Sigmoid colon (tissue), 7 donors: ENCODE data around the gene NEK6. TPM values are rescaled to one million over a fixed set of nuclear protein-coding genes. Genes with fewer than 3 reads are reported as not detected.

Experiments used
- DNase-seq: peaks from one replicate; pipeline ENCODE4 v3.0.0-alpha.2; 2019
- H3K27ac ChIP-seq, 4 donors: fragments of 200-600 bp; sonication (generic); one replicate each; pipeline ENCODE4 v1.5.1; 2016 to 2019; ENCODE audit warnings: mild to moderate bottlenecking in 1 of 4
- H3K27me3 ChIP-seq, 3 donors: fragments of 200-600 bp; sonication (generic); one replicate each; pipeline ENCODE4 v1.5.1; 2019; ENCODE audit warnings: mild to moderate bottlenecking in 1 of 3
- H3K36me3 ChIP-seq, 4 donors: fragments of 200-600 bp; sonication (generic); one replicate each; pipeline ENCODE4 v1.5.1; 2016 to 2019
- H3K4me1 ChIP-seq, 4 donors: fragments of 200-600 bp; sonication (generic); one replicate each; pipeline ENCODE4 v1.5.1; 2017 to 2019
- H3K4me3 ChIP-seq, 4 donors: fragments of 200-600 bp; sonication (generic); one replicate each; pipeline ENCODE4 v1.5.1; 2017 to 2019; ENCODE audit warnings: mild to moderate bottlenecking in 2 of 4, moderate library complexity in 1 of 4
- H3K9me3 ChIP-seq, 4 donors: fragments of 200-600 bp in 3 of 4; sonication (generic) in 3 of 4; one replicate each; pipeline versions ENCODE4 v1.5.1 to v1.6.1; 2013 to 2019
- EP300 ChIP-seq, 4 donors: sonication (generic); formaldehyde crosslinking; IDR thresholded peaks; one replicate each; pipeline ENCODE4 v1.6.1; 2017; ENCODE audit warnings: antibody characterized with exemption in 4 of 4
- POLR2A ChIP-seq, 2 donors: fragments of 450-650 bp; IDR thresholded peaks; one replicate each; pipeline ENCODE4 v1.6.1; 2016; ENCODE audit warnings: antibody characterized with exemption in 2 of 2, mild to moderate bottlenecking in 2 of 2, moderate library complexity in 2 of 2
- POLR2AphosphoS5 ChIP-seq, 4 donors: sonication (generic); formaldehyde crosslinking; IDR thresholded peaks; one replicate each; pipeline ENCODE4 v1.6.1; 2017; ENCODE audit warnings: antibody characterized with exemption in 4 of 4
- WGBS, 2 donors: extraction: QIAGEN DNeasy Blood & Tissue Kit; methylation state at CpG; one replicate each; pipeline ENCODE4 v1.1.7; 2013; 5-methylcytosine and 5-hydroxymethylcytosine counted together
- intact Hi-C: fragments of 100-400 bp; cut with DNase I; formaldehyde crosslinking; loops from one replicate; pipeline ENCODE4 v1.15.1; 2023
- polyA plus RNA-seq, 3 donors: library from polyadenylated mRNA; stranded (reverse); fragments of 200-250 nt; gene quantifications; one replicate each; pipeline ENCODE4 v1.2.3, GENCODE V29; 2013
- total RNA-seq, 4 donors: library from RNA; depleted of rRNA; stranded (reverse); fragments of >200 nt; gene quantifications; one replicate each; pipeline ENCODE4 v1.1.0, GENCODE V29; 2016
- TF ChIP-seq, protein P1 (sequence below), 4 experiments: fragments of 450-650 bp in 3 of 4; fragments of 200-600 bp in 1 of 4; IDR thresholded peaks; one replicate each; pipeline ENCODE4 v1.5.1; 2016 to 2019; ENCODE audit warnings: antibody characterized with exemption in 4 of 4, mild to moderate bottlenecking in 3 of 4, moderate library complexity in 2 of 4
- donor health status: healthy with polysubstance abuse.
- donor health status: Bipolar disorder and iron deficiency.
- donor health status: healthy.

The NEK6 gene
- total and polyA plus RNA-seq, 7 donors = 8.2 to 36.2 (median 18.7) TPM

GRCh38 chr9:124330011-124330697 lies 72.4 kb downstream of the NEK6 start:
- intact Hi-C loops = no loop called here
- Histone ChIP-seq H3K4me3 (no peak overlapping the region), H3K36me3 (peaks cover 7 to 70% (median 42%) of the 10 kb centered on the region in 4 donors), H3K4me1 (no peaks in the 10 kb centered on the region), H3K9me3 (no peaks in the 10 kb centered on the region), H3K27me3 (no peaks in the 10 kb centered on the region), H3K27ac (no peak overlapping the region)
- 90 to 94% methylated on average over 29 of the region's 29 CpGs for WGBS, 2 donors
- TF ChIP-seq EP300 (IDR thresholded peaks at IDR 0.05) = no peak
- no peak for TF ChIP-seq POLR2AphosphoS5 (IDR thresholded peaks at IDR 0.05)
- TF ChIP-seq, protein P1, sequence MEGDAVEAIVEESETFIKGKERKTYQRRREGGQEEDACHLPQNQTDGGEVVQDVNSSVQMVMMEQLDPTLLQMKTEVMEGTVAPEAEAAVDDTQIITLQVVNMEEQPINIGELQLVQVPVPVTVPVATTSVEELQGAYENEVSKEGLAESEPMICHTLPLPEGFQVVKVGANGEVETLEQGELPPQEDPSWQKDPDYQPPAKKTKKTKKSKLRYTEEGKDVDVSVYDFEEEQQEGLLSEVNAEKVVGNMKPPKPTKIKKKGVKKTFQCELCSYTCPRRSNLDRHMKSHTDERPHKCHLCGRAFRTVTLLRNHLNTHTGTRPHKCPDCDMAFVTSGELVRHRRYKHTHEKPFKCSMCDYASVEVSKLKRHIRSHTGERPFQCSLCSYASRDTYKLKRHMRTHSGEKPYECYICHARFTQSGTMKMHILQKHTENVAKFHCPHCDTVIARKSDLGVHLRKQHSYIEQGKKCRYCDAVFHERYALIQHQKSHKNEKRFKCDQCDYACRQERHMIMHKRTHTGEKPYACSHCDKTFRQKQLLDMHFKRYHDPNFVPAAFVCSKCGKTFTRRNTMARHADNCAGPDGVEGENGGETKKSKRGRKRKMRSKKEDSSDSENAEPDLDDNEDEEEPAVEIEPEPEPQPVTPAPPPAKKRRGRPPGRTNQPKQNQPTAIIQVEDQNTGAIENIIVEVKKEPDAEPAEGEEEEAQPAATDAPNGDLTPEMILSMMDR (IDR thresholded peaks at IDR 0.05) = no peak
- TF ChIP-seq POLR2A (IDR thresholded peaks at IDR 0.05) = no peak
- DNase-seq = no peak

DNA sequence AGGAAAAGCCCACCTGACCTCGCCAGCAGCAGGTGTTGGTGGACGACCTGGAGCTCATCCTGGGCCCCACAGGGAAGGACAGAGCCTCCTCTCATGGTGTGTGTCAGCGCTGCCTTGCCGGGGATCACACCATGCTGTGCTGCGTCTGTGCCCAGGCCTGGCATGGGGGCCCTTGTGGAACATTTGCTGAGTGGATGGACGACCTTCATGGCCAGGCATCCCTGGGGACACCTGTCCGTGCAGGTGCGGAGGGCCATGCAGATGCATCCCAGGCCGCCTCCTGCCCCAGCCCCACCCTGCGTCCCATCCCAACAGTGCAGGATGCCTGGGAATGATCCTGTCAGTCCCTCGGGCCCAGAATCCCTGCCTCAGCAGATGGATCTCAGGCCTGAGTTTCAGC lies 73.8 kb downstream of the NEK6 start:
- no peaks in the 10 kb centered on the region for H3K27me3 ChIP-seq
- TF ChIP-seq POLR2A (IDR thresholded peaks at IDR 0.05) = no peak
- no peak for TF ChIP-seq EP300 (IDR thresholded peaks at IDR 0.05)
- TF ChIP-seq POLR2AphosphoS5 (IDR thresholded peaks at IDR 0.05) = no peak
- TF ChIP-seq, protein P1 (IDR thresholded peaks at IDR 0.05) = no peak
- intact Hi-C loops = no loop called here
- H3K36me3 ChIP-seq = peaks cover 7 to 69% (median 37%) of the 10 kb centered on the region in 4 donors
- 83 to 86% methylated on average over 11 of the region's 11 CpGs for WGBS, 2 donors
- DNase-seq = no peak
- no peak overlapping the region for H3K4me3 ChIP-seq
- H3K4me1 ChIP-seq = no peaks in the 10 kb centered on the region
- no peaks in the 10 kb centered on the region for H3K9me3 ChIP-seq
- H3K27ac ChIP-seq = no peak overlapping the region

DNA sequence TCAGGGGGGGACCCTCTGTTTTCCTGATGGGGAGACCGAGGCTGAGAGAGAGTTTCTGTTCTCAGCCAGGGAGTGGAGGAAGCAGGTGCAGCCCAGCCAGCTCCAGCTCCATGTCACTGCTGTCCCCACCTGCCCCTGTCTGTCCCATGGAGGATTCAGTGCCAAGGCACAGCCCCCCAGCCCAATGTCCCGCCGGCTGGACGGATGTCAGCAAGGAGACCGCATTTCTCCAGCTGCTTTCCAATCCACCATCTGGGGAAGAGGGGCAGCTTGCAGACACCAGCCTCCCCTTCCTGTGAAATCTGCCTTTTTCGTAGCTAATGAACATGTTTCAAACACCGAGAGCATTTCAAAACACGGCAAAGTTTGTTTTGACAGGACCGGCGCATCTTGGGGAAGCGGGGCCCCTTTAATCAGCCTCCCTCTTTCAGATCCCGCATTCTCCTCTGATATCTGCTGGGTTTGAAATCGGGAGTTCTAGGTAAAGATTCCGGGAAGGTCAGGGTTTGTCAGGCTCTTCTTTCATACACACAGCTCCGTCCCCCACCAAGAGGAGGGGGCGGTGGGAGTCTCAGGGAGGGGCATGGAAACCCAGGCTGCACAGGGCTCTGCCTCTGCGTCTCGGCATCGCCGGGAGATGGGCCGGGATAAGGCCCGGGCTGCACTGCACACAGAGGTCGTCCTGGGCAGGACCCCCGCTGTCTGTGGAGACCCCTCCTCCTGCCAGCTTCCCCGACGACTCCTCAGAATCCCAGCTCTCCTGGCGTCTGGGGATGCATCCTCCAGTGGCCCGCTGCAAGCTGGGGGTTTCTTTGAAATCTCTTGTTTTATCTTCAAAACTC lies 74.8 kb downstream of the NEK6 start:
- TF ChIP-seq POLR2AphosphoS5 (IDR thresholded peaks at IDR 0.05) (no peak), EP300 (IDR thresholded peaks at IDR 0.05) (no peak)
- TF ChIP-seq, protein P1 (IDR thresholded peaks at IDR 0.05) = no peak
- no peak overlapping the region for H3K27ac ChIP-seq
- DNase-seq = no peak
- intact Hi-C loops = no loop called here
- H3K27me3 ChIP-seq = no peaks in the 10 kb centered on the region
- peaks cover 0 to 2% (median 0%) of the 10 kb centered on the region in 4 donors for H3K9me3 ChIP-seq
- WGBS, 2 donors = 79 to 92% methylated on average over 28 of the region's 28 CpGs
- no peak overlapping the region for H3K4me3 ChIP-seq
- H3K36me3 ChIP-seq = peaks cover under 1 to 69% (median 33%) of the 10 kb centered on the region in 4 donors
- H3K4me1 ChIP-seq = no peaks in the 10 kb centered on the region

DNA sequence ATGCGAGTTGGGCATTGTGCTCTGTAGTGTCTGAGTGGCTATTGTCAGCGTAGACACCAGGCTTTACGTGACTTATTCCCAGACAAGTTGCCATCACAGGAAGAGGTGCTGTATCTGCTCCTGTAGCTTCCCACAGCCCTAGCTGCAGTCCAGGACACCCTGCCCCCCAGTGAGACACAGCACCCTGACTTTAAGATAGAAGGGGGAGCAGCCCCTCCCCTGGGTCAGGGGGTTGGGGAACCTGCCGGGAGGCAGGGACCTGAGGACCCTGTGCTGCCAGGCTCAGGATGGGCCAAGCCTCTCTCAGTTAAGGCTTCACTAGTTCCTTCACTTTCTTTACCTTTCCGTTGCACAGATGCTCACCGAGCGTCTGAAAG lies 75.4 kb downstream of the NEK6 start:
- Histone ChIP-seq H3K36me3 (peaks cover 0 to 69% (median 29%) of the 10 kb centered on the region in 4 donors), H3K4me3 (no peak overlapping the region)
- intact Hi-C loops = no loop called here

More for the DNA sequence above, 75.4 kb downstream of the NEK6 start:
- H3K27me3 ChIP-seq = no peaks in the 10 kb centered on the region
- no peak overlapping the region for H3K27ac ChIP-seq
- no peak for TF ChIP-seq EP300 (IDR thresholded peaks at IDR 0.05)
- no peak for TF ChIP-seq POLR2AphosphoS5 (IDR thresholded peaks at IDR 0.05)
- TF ChIP-seq, protein P1 (IDR thresholded peaks at IDR 0.05) = no peak
- no peak for TF ChIP-seq POLR2A (IDR thresholded peaks at IDR 0.05)
- H3K4me1 ChIP-seq = no peaks in the 10 kb centered on the region
- DNase-seq = no peak
- H3K9me3 ChIP-seq = peaks cover 0 to 2% (median 0%) of the 10 kb centered on the region in 4 donors
- WGBS, 2 donors = 96% methylated on average over 7 of the region's 7 CpGs
